ENCODE data around the gene ZNF853.

DNA sequence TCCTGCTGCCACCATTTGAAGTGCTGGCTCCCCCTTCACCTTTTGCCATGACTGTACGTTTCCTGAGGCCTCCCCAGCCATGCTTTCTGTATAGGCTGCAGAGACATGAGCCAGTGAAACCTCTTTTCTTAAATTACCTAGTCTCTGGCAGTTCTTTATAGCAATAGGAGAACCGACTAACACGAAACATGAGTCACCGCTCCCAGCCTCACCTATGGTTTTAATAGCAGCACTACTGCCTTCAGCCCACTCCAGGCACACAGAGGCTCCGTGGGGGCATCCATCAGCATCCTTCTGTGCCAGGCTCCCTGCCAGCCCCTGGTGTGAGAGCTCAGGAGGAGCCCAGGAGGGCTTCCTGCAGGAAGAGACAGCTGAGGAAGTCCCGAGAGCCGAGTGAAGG lies 16.2 kb downstream of the ZNF853 start:
- no peak for TF ChIP-seq SUZ12 (IDR thresholded peaks at IDR 0.05; ENCODE audit: extremely low read depth, insufficient read depth, insufficient read length)
- TF ChIP-seq YY1 (IDR thresholded peaks at IDR 0.05; ENCODE audit: insufficient read depth, insufficient read length): no peak

Measured in NT2/D1 (cell line).